SK-N-SH (cell line): ENCODE data around the gene SLC30A3.

ENCODE experiments used
- EZH2phosphoT487 ChIP-seq: fragments of 200-600 bp; sonication (generic); IDR thresholded peaks from 2 replicates; pipeline ENCODE4 v1.6.1; 2017; ENCODE audit warnings: low read depth, mixed run types, mild to moderate bottlenecking, antibody characterized with exemption, moderate library complexity, borderline replicate concordance
- FOXM1 ChIP-seq: IDR thresholded peaks from 2 replicates; pipeline ENCODE4 v1.4.0; 2012; ENCODE audit warnings: low read depth, mild to moderate bottlenecking
- RFX5 ChIP-seq: IDR thresholded peaks from 2 replicates; pipeline ENCODE4 v1.6.1; 2012; ENCODE audit warnings: mild to moderate bottlenecking, improper control_type of control experiment, low read length

DNA sequence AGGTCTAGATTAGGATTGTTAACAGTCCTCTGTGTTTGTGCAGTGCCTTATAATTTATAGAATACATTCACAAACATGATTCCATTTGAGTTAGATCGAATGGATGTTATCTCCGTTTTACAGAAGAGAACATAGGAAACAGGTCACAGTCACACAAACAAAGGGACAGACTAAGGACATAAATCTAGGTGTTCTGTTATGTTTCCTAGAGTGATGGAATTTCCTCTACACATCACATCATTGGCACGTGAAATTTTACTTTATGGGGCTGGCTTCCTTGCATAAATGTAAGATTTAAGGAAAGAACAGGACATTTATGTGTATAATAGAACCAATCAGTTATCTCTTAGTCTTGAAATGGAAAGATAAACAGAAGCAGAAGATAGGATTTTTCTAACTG, 25.8 kb upstream of the SLC30A3 start:
- TF ChIP-seq RFX5 (no peak), EZH2phosphoT487 (no peak), FOXM1 (no peak)
